ENCODE data around the gene TOLLIP. TPM values are rescaled to one million over a fixed set of nuclear protein-coding genes. Genes with fewer than 3 reads are reported as not detected.

TOLLIP gene
- total RNA-seq, 1 experiment from 2014 or later, result 29.5 TPM

- H3K4me3 ChIP-seq, result no peak overlapping the region
- no peak overlapping the region for H3K4me2 ChIP-seq
- DNase-seq, result no peak
- no peaks in the 10 kb centered on the region for H3K27me3 ChIP-seq (ENCODE audit: insufficient read depth, low read depth)
- POLR2A ChIA-PET (ENCODE audit: unreplicated experiment), result no interaction called here
- no peaks in the 10 kb centered on the region for H3K9me2 ChIP-seq (ENCODE audit: insufficient read depth)
- no peaks in the 10 kb centered on the region for H3K36me3 ChIP-seq (ENCODE audit: low read depth)
- H3K27ac ChIP-seq, result no peak overlapping the region
- H3K4me1 ChIP-seq (replicated peaks; ENCODE audit: insufficient read depth), result peaks cover 11% of the 10 kb centered on the region
- no peaks in the 10 kb centered on the region; the same call in 1 of the 2 replicates for H3F3A ChIP-seq (ENCODE audit: insufficient read depth, low read depth)
- no peak for TF ChIP-seq EZH2 (IDR thresholded peaks at IDR 0.05; ENCODE audit: low read depth)
- no TSS peak for BruUV-seq (replicated peaks)
- no peak overlapping the region for H2AFZ ChIP-seq
- no peaks in the 10 kb centered on the region for H3K79me2 ChIP-seq (ENCODE audit: low read depth)
- H3K9me3 ChIP-seq (ENCODE audit: insufficient read depth, low read depth), result no peaks in the 10 kb centered on the region
- no peaks in the 10 kb centered on the region for H4K20me1 ChIP-seq (ENCODE audit: insufficient read depth)
- CTCF ChIA-PET, result interaction anchor here (0.5 kb wide), 1 partner anchor 11 kb away, joined by 3 read pairs; no protein-coding TSS in a partner anchor
- intact Hi-C loops (cut with micrococcal nuclease; ENCODE audit: unreplicated experiment), result no loop called here
These were observed 72.9 kb downstream of the TOLLIP start for GRCh38 chr11:1236316-1237127.

DNA sequence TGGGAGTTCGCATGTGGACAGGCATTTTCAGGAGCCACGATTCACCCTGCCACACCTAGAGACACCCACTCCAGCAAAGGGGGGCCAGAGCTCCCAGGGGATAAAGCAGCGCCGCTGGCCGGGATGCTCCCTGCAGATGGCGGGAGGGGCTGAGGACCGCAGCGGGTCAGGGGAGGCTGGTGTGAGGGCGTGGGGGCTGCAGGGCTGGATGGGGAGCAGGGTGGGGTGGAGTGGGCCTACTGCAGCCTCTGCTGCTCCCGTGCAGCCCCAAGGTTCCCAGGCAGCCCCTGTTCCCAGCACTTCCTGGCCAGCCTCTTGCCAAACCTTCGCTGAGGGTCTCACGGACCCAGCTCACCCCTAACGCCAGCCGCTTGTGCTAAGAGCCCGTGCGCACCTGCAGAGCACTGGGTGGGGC, 73.5 kb downstream of the TOLLIP start:
- intact Hi-C loops (cut with micrococcal nuclease; ENCODE audit: unreplicated experiment), result no loop called here
- ChIA-PET CTCF (no interaction called here), POLR2A (ENCODE audit: unreplicated experiment) (no interaction called here)
- Histone ChIP-seq H3F3A (ENCODE audit: insufficient read depth, low read depth) (no peaks in the 10 kb centered on the region; the same call in 1 of the 2 replicates), H3K4me3 (no peak overlapping the region), H3K27me3 (ENCODE audit: insufficient read depth, low read depth) (no peaks in the 10 kb centered on the region), H3K79me2 (ENCODE audit: low read depth) (no peaks in the 10 kb centered on the region), H3K4me1 (replicated peaks; ENCODE audit: insufficient read depth) (peaks cover 11% of the 10 kb centered on the region), H3K9me3 (ENCODE audit: insufficient read depth, low read depth) (no peaks in the 10 kb centered on the region), H4K20me1 (ENCODE audit: insufficient read depth) (no peaks in the 10 kb centered on the region), H3K27ac (no peak overlapping the region), H3K36me3 (ENCODE audit: low read depth) (no peaks in the 10 kb centered on the region), H3K4me2 (no peak overlapping the region), H3K9me2 (ENCODE audit: insufficient read depth) (no peaks in the 10 kb centered on the region), H2AFZ (no peak overlapping the region)
- DNase-seq, result no peak
- no TSS peak for BruUV-seq (replicated peaks)
- no peak for TF ChIP-seq EZH2 (IDR thresholded peaks at IDR 0.05; ENCODE audit: low read depth)
- TF ChIP-seq CTCF (conservative IDR thresholded peaks at IDR 0.05), result no peak

- no peak for DNase-seq
- Histone ChIP-seq H3K27me3 (ENCODE audit: insufficient read depth, low read depth) (no peaks in the 10 kb centered on the region), H3K4me2 (no peak overlapping the region), H3F3A (ENCODE audit: insufficient read depth, low read depth) (no peaks in the 10 kb centered on the region; the same call in 1 of the 2 replicates), H3K36me3 (ENCODE audit: low read depth) (no peaks in the 10 kb centered on the region), H3K9me3 (ENCODE audit: insufficient read depth, low read depth) (no peaks in the 10 kb centered on the region), H4K20me1 (ENCODE audit: insufficient read depth) (no peaks in the 10 kb centered on the region), H2AFZ (no peak overlapping the region), H3K4me3 (no peak overlapping the region), H3K4me1 (replicated peaks; ENCODE audit: insufficient read depth) (peaks cover 11% of the 10 kb centered on the region), H3K27ac (no peak overlapping the region), H3K9me2 (ENCODE audit: insufficient read depth) (no peaks in the 10 kb centered on the region), H3K79me2 (ENCODE audit: low read depth) (no peaks in the 10 kb centered on the region)
- no TSS peak for BruUV-seq (replicated peaks)
- intact Hi-C loops (cut with micrococcal nuclease; ENCODE audit: unreplicated experiment), result no loop called here
- POLR2A ChIA-PET (ENCODE audit: unreplicated experiment), result no interaction called here
- TF ChIP-seq CTCF (conservative IDR thresholded peaks at IDR 0.05) (no peak), EZH2 (IDR thresholded peaks at IDR 0.05; ENCODE audit: low read depth) (no peak)
- CTCF ChIA-PET, result no interaction called here
These were observed 74.0 kb downstream of the TOLLIP start for GRCh38 chr11:1235306-1235900.
